Skeletal muscle tissue (tissue), 4 donors: ENCODE results near the gene EXOC3L4. TPM values are rescaled to one million over a fixed set of nuclear protein-coding genes. Genes with fewer than 3 reads are reported as not detected.

Source experiments
- H3K27ac ChIP-seq: one replicate; pipeline ENCODE4 v1.7.0; 2013; ENCODE audit warnings: mild to moderate bottlenecking, low read depth, low read length, inconsistent platforms
- H3K27me3 ChIP-seq, 3 donors: one replicate each; pipeline ENCODE4 v1.7.0; 2013; ENCODE audit warnings: low read length in 3 of 3; ENCODE audit not compliant: control insufficient read depth in 3 of 3, insufficient read depth in 3 of 3
- H3K36me3 ChIP-seq, 3 donors: one replicate each; pipeline ENCODE4 v1.7.0; 2013; ENCODE audit warnings: low read length in 3 of 3; ENCODE audit not compliant: control insufficient read depth in 3 of 3, insufficient read depth in 3 of 3
- H3K4me1 ChIP-seq, 3 donors: one replicate each; pipeline ENCODE4 v1.7.0; 2013; ENCODE audit warnings: low read length in 3 of 3, mild to moderate bottlenecking in 3 of 3; ENCODE audit not compliant: control insufficient read depth in 3 of 3, insufficient read depth in 3 of 3
- H3K4me3 ChIP-seq, 3 donors: one replicate each; pipeline ENCODE4 v1.7.0; 2013; ENCODE audit warnings: low read length in 3 of 3
- H3K9ac ChIP-seq, 3 donors: one replicate each; pipeline ENCODE4 v1.7.0; 2013; ENCODE audit warnings: low read length in 3 of 3, mild to moderate bottlenecking in 3 of 3, moderate library complexity in 2 of 3, low read depth in 1 of 3
- H3K9me3 ChIP-seq, 3 donors: one replicate each; pipeline ENCODE4 v1.7.0; 2013; ENCODE audit warnings: low read length in 3 of 3; ENCODE audit not compliant: control insufficient read depth in 3 of 3
- total RNA-seq: library from RNA; depleted of rRNA; stranded (reverse); fragments of >200 nt; gene quantifications from one replicate; pipeline ENCODE4 v1.2.3, GENCODE V29; 2014
- donor health status: Osteomylitis.

Gene EXOC3L4
- total RNA-seq, 1 donor from 2014 or later, result 0.52 TPM

GRCh38 chr14:103090481-103091020 lies 4.0 kb upstream of the EXOC3L4 start:
- H3K27ac ChIP-seq, result no peak overlapping the region
- peaks cover 5 to 9% (median 7%) of the 10 kb centered on the region in 3 donors for H3K4me1 ChIP-seq
- H3K27me3 ChIP-seq, result peaks cover 6 to 15% (median 8%) of the 10 kb centered on the region in 3 donors
- no peak overlapping the region for H3K9ac ChIP-seq
- no peaks in the 10 kb centered on the region for H3K36me3 ChIP-seq
- no peaks in the 10 kb centered on the region for H3K9me3 ChIP-seq
- H3K4me3 ChIP-seq, result no peak overlapping the region

- H3K27me3 ChIP-seq, result peaks cover 3 to 11% (median 3%) of the 10 kb centered on the region in 3 donors
- no peak overlapping the region for H3K27ac ChIP-seq
- no peaks in the 10 kb centered on the region for H3K36me3 ChIP-seq
- peaks cover 5 to 9% (median 7%) of the 10 kb centered on the region in 3 donors for H3K4me1 ChIP-seq
- H3K9me3 ChIP-seq, result no peaks in the 10 kb centered on the region
- peak overlapping the region in 2 of 3 donors; percentile 38 to 54 for H3K9ac ChIP-seq
- H3K4me3 ChIP-seq, result peak overlapping the region; percentile 30 to 60 (median 51)
These were observed 3.3 kb upstream of the EXOC3L4 start for GRCh38 chr14:103091041-103091882.

- Histone ChIP-seq H3K4me1 (peaks cover 5 to 9% (median 7%) of the 10 kb centered on the region in 3 donors), H3K4me3 (peak overlapping the region in 2 of 3 donors; percentile 51 to 60), H3K9me3 (no peaks in the 10 kb centered on the region), H3K36me3 (no peaks in the 10 kb centered on the region), H3K27me3 (peaks cover 2 to 6% (median 3%) of the 10 kb centered on the region in 3 donors), H3K9ac (peak overlapping the region in 1 of 3 donors; percentile 50), H3K27ac (no peak overlapping the region)
These were observed 2.7 kb upstream of the EXOC3L4 start for GRCh38 chr14:103091883-103092222.

- peaks cover 0 to 4% (median 3%) of the 10 kb centered on the region in 3 donors for H3K27me3 ChIP-seq
- peaks cover 5 to 9% (median 7%) of the 10 kb centered on the region in 3 donors for H3K4me1 ChIP-seq
- H3K9me3 ChIP-seq, result no peaks in the 10 kb centered on the region
- H3K4me3 ChIP-seq, result no peak overlapping the region
- no peaks in the 10 kb centered on the region for H3K36me3 ChIP-seq
- H3K9ac ChIP-seq, result peak overlapping the region in 1 of 3 donors; percentile 25
- H3K27ac ChIP-seq, result peak overlapping the region; percentile 28
These were observed 594 bp upstream of the EXOC3L4 start for GRCh38 chr14:103093856-103094405.

GRCh38 chr14:103095210-103095778 lies 769 bp downstream of the EXOC3L4 start:
- Histone ChIP-seq H3K9ac (peak overlapping the region in 1 of 3 donors; percentile 57), H3K27ac (peak overlapping the region; percentile 28), H3K36me3 (no peaks in the 10 kb centered on the region), H3K27me3 (peaks cover 0 to 7% (median 3%) of the 10 kb centered on the region in 3 donors), H3K9me3 (no peaks in the 10 kb centered on the region), H3K4me3 (no peak overlapping the region), H3K4me1 (peaks cover 5 to 9% (median 7%) of the 10 kb centered on the region in 3 donors)

GRCh38 chr14:103096387-103096786 lies 1.9 kb downstream of the EXOC3L4 start:
- Histone ChIP-seq H3K9me3 (no peaks in the 10 kb centered on the region), H3K36me3 (no peaks in the 10 kb centered on the region), H3K4me3 (no peak overlapping the region), H3K27ac (no peak overlapping the region), H3K27me3 (peaks cover 2 to 12% (median 3%) of the 10 kb centered on the region in 3 donors), H3K9ac (no peak overlapping the region), H3K4me1 (peaks cover 0 to 4% (median 3%) of the 10 kb centered on the region in 3 donors)

- Histone ChIP-seq H3K4me3 (no peak overlapping the region), H3K9ac (no peak overlapping the region), H3K4me1 (peaks cover 0 to 3% (median 0%) of the 10 kb centered on the region in 3 donors), H3K27ac (no peak overlapping the region), H3K9me3 (no peaks in the 10 kb centered on the region), H3K27me3 (peaks cover 13 to 21% (median 14%) of the 10 kb centered on the region in 3 donors), H3K36me3 (no peaks in the 10 kb centered on the region)
These were observed 2.9 kb downstream of the EXOC3L4 start for GRCh38 chr14:103097244-103097993.

- Histone ChIP-seq H3K9ac (no peak overlapping the region), H3K27me3 (peaks cover 20 to 30% (median 21%) of the 10 kb centered on the region in 3 donors), H3K36me3 (no peaks in the 10 kb centered on the region), H3K4me3 (no peak overlapping the region), H3K9me3 (no peaks in the 10 kb centered on the region), H3K27ac (no peak overlapping the region), H3K4me1 (peaks cover 0 to 5% (median 1%) of the 10 kb centered on the region in 3 donors)
These were observed 3.8 kb downstream of the EXOC3L4 start for GRCh38 chr14:103097994-103098957.
